Upper lobe of right lung (tissue), 1 donor: Measurements from ENCODE around the gene SPTSSA. TPM values are rescaled to one million over a fixed set of nuclear protein-coding genes. Genes with fewer than 3 reads are reported as not detected.
"Not testable (repeated sequence)": the region's sequence is repeated elsewhere in the genome, so short reads cannot be mapped to it uniquely, and the experiment has no call there.

Experiments
- ATAC-seq: fragments of 200-7000 bp; cut with Tn5 transposase; one replicate; pipeline ENCODE4 v1.9.1; 2020; ENCODE audit warnings: mild to moderate bottlenecking, moderate library complexity
- DNase-seq: peaks from one replicate; pipeline ENCODE4 v3.0.0-alpha.2; 2020
- H3K27ac ChIP-seq: fragments of 200-600 bp; one replicate; pipeline ENCODE4 v1.8.0; 2022
- H3K27me3 ChIP-seq: fragments of 200-600 bp; one replicate; pipeline ENCODE4 v1.8.0; 2022; ENCODE audit warnings: mild to moderate bottlenecking
- H3K36me3 ChIP-seq: fragments of 200-600 bp; one replicate; pipeline ENCODE4 v1.8.0; 2022
- H3K4me1 ChIP-seq: fragments of 200-600 bp; one replicate; pipeline ENCODE4 v1.8.0; 2022
- H3K4me3 ChIP-seq: fragments of 200-600 bp; one replicate; pipeline ENCODE4 v1.8.0; 2022; ENCODE audit warnings: mild to moderate bottlenecking
- H3K9me3 ChIP-seq: fragments of 200-600 bp; one replicate; pipeline ENCODE4 v1.8.0; 2022
- intact Hi-C: fragments of 100-400 bp; cut with DNase I; formaldehyde crosslinking; loops from one replicate; pipeline ENCODE4 v1.11.0; 2022
- total RNA-seq: library from RNA; stranded (reverse); fragmentation: NEBNext Ultra II Directional; extraction: Animal tissue kit (Norgen Biotek cat#: 25700); gene quantifications from one replicate; pipeline ENCODE4 v1.2.1, GENCODE V29; 2021
- TF ChIP-seq, protein P1 (sequence below): fragments of 200-600 bp; IDR thresholded peaks from one replicate; pipeline ENCODE4 v1.8.0; 2022; ENCODE audit warnings: antibody characterized with exemption
- donor health status: DM: no; HTN: yes; CAD: no; lungs with severe emphysema.

Gene SPTSSA
- total RNA-seq, 1 donor from 2014 or later, result 48.4 TPM

DNA sequence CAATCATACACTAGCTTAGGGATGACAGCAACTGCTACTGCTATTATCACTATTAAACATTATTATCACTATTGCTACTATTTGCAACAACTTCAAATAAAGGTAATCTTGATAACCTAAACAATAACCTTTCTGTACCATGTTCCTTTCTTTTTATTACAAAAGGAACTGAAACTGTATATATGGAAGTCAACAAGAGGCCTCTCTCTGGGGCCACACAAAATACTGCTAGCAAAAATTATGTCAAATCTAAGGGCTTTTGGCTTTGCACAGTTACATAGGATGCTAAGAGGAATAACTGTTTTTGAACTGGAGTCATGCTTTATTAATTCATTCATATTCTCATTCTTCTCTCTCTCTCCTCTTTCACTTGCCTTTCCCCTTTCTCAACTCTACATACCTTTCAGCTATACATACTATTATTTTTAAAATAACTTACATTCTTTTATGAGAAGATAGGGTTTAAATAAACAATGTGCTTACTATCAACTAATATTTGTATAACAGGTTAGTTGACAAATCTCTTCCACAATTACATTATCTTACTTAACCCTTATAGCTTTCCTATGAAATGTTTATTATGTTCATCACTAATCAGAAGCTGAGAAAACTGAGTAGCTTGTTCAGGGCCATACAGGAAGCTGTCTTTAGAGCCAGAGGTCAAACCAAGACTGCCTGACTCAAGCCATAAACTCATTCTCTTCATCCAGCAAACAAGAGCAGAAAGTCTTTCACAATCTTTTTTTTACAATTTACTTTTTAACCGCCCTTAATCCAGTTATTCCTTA is 25.7 kb downstream of the SPTSSA start:
- Histone ChIP-seq H3K4me1 (peaks cover 12% of the 10 kb centered on the region), H3K4me3 (no peak overlapping the region), H3K9me3 (no peaks in the 10 kb centered on the region), H3K27ac (no peak overlapping the region), H3K27me3 (no peaks in the 10 kb centered on the region), H3K36me3 (no peaks in the 10 kb centered on the region)
- intact Hi-C loops, result no loop called here
- TF ChIP-seq, protein P1, sequence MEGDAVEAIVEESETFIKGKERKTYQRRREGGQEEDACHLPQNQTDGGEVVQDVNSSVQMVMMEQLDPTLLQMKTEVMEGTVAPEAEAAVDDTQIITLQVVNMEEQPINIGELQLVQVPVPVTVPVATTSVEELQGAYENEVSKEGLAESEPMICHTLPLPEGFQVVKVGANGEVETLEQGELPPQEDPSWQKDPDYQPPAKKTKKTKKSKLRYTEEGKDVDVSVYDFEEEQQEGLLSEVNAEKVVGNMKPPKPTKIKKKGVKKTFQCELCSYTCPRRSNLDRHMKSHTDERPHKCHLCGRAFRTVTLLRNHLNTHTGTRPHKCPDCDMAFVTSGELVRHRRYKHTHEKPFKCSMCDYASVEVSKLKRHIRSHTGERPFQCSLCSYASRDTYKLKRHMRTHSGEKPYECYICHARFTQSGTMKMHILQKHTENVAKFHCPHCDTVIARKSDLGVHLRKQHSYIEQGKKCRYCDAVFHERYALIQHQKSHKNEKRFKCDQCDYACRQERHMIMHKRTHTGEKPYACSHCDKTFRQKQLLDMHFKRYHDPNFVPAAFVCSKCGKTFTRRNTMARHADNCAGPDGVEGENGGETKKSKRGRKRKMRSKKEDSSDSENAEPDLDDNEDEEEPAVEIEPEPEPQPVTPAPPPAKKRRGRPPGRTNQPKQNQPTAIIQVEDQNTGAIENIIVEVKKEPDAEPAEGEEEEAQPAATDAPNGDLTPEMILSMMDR, result no peak
- no peak for DNase-seq
- ATAC-seq, result no peak

DNA sequence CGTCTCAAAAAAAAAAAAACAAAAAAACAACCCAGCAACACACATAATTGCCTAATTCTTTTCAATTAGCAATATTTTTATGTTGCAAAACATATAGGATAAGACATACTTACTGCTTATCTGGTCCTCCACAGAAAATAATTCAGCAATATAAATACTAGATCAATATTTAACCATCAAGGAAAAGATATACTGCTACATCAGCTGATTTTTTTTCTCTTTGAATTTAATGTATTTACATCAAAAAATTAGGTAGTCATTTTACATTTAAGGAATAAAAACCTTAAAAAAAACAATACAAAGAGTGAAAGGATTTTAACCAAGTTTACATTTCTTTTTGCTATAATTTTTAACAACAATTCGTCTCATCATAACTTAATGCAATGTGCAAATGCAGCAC is 28.1 kb downstream of the SPTSSA start:
- no peaks in the 10 kb centered on the region for H3K27me3 ChIP-seq
- no peak overlapping the region for H3K4me3 ChIP-seq
- no peaks in the 10 kb centered on the region for H3K9me3 ChIP-seq
- peaks cover 12% of the 10 kb centered on the region for H3K4me1 ChIP-seq
- TF ChIP-seq, protein P1, result no peak
- intact Hi-C loops, result no loop called here
- DNase-seq (no peak), ATAC-seq (no peak)
- H3K27ac ChIP-seq, result no peak overlapping the region
- no peaks in the 10 kb centered on the region for H3K36me3 ChIP-seq

DNA sequence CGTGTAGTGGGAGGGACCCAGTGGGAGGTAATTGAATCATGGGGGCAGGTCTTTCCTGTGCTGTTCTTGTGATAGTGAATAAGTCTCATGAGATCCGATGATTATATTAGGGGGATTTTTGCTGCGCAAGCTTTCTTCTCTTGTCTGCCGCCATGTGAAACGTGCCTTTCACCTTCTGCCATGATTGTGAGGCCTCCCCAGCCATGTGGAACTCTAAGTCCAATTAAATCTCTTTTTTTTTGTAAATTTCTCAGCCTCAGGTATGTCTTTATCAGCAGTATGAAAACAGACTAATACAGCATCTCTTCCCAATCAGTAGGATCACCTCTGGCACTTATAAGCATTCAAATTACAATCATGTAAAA is 34.0 kb downstream of the SPTSSA start:
- H3K4me3 ChIP-seq, H3K4me1 ChIP-seq, H3K9me3 ChIP-seq, ATAC-seq, H3K27me3 ChIP-seq, H3K27ac ChIP-seq, H3K36me3 ChIP-seq, intact Hi-C loops, DNase-seq: not testable (repeated sequence)

DNA sequence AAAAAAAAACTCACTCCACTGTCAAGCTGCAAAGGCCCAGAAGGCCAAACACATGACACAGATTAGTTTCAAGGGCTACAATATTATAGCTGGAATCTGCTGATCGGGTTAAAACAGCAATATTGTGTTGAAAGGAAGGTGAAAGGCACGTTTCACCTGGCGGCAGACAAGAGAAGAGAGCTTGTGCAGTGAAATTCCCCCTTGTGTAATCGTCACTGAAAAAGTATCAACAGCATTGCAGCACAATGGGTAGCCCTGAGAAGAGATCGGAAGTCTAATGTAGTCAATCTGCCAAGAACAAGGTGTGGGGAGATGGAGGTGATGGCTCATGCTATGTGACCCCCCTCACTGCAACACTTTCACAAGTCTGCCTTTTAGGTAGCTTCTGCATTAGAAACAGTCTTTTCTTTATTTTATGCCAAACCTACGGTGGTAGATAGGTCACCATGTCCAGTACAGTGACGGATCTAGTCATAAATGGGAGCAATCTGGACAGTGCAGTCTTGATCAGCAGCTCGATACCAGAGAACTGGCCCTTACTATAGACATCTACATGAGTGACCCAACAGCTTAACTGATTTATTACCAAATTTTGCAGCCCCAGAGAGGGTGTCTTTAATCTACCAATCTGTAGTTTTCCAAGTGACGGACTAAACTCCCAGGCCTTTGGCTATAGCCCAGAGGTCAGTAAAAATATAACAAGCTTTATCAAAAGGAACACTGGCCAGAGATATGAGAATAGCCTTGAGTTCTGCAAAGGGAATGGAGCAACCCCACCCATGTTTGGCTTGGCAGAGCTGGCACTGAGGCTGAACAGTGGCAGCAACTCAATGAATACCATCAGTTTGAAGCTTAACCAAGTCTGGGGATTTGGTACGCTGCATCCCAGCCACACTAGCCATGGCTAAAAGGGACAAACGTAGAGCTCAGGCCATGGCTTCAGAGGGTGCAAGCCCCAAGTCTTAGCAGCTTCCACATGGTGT is 35.4 kb downstream of the SPTSSA start:
- Histone ChIP-seq H3K27ac (no peak overlapping the region), H3K36me3 (no peaks in the 10 kb centered on the region)

DNA sequence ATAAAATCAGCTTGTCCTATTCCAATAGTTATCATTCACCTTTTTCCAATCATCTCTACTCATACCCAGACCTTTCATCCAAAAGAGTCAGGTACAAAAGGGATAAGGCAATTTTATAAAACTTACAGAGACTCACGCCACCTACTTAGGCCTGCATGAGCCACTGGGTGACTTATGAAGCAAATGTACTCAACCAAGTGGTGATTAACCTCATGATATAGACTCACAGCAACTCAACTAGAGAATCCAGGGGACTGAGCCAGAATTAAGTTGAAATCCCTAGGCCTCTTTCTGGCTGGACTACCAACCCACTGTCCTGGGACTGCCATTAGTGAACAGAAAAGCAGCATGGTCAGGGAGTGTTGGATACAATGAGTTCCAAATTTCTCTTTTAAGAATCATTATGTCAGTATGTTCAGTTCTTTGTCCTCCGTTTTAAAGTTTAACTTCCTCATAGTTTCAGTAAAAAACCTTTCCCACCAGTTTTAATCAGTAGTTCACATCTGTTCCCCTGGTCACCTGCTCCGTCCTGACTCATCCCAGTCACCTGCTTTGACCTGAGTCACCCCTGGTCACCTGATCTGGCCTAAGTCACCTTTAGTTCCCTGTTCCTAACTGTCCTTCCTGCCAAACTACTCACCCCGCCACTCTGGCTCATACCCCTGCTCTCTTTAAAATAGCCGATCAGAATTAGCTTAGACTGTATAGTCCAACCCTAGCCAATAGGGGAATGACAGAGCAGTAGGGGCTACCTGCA is 36.8 kb downstream of the SPTSSA start:
- DNase-seq (no peak), ATAC-seq (no peak)
- intact Hi-C loops, result no loop called here
- H3K4me3 ChIP-seq, result no peak overlapping the region
- H3K4me1 ChIP-seq, result no peaks in the 10 kb centered on the region
- no peaks in the 10 kb centered on the region for H3K27me3 ChIP-seq
- H3K36me3 ChIP-seq, result no peaks in the 10 kb centered on the region
- TF ChIP-seq, protein P1, result no peak
- peaks cover 8% of the 10 kb centered on the region for H3K9me3 ChIP-seq
- no peak overlapping the region for H3K27ac ChIP-seq

More for the DNA sequence above, 35.4 kb downstream of the SPTSSA start:
- H3K9me3 ChIP-seq, result no peaks in the 10 kb centered on the region
- no peaks in the 10 kb centered on the region for H3K27me3 ChIP-seq
- intact Hi-C loops, result no loop called here
- TF ChIP-seq, protein P1, result no peak
- ATAC-seq (no peak), DNase-seq (no peak)
- H3K4me3 ChIP-seq, result no peak overlapping the region
- no peaks in the 10 kb centered on the region for H3K4me1 ChIP-seq
